Omental fat pad (tissue), 4 donors: ENCODE data around the gene RPGRIP1L. TPM values are rescaled to one million over a fixed set of nuclear protein-coding genes. Genes with fewer than 3 reads are reported as not detected.

ENCODE experiments used
- ATAC-seq: fragments of 150-250 bp; one replicate; pipeline ENCODE4 v1.9.1; 2016; ENCODE audit warnings: mild to moderate bottlenecking, moderate library complexity; ENCODE audit not compliant: low FRiP score
- DNase-seq: peaks from one replicate; pipeline ENCODE4 v3.0.0-alpha.2; 2019; ENCODE audit warnings: low spot score
- total RNA-seq, 4 donors: library from RNA; depleted of rRNA; stranded (reverse); fragments of >200 nt; gene quantifications; one replicate each; pipeline ENCODE4 v1.1.0, GENCODE V29; 2016
- TF ChIP-seq, protein P1 (sequence below), 3 donors: fragments of 450-650 bp; IDR thresholded peaks; one replicate each; pipeline ENCODE4 v1.5.1; 2016 to 2017; ENCODE audit warnings: antibody characterized with exemption in 3 of 3, mild to moderate bottlenecking in 3 of 3, moderate library complexity in 2 of 3

The RPGRIP1L gene
- total RNA-seq = 1 to 10 TPM; 3.2 to 5.0 (median 4.1) TPM

DNA sequence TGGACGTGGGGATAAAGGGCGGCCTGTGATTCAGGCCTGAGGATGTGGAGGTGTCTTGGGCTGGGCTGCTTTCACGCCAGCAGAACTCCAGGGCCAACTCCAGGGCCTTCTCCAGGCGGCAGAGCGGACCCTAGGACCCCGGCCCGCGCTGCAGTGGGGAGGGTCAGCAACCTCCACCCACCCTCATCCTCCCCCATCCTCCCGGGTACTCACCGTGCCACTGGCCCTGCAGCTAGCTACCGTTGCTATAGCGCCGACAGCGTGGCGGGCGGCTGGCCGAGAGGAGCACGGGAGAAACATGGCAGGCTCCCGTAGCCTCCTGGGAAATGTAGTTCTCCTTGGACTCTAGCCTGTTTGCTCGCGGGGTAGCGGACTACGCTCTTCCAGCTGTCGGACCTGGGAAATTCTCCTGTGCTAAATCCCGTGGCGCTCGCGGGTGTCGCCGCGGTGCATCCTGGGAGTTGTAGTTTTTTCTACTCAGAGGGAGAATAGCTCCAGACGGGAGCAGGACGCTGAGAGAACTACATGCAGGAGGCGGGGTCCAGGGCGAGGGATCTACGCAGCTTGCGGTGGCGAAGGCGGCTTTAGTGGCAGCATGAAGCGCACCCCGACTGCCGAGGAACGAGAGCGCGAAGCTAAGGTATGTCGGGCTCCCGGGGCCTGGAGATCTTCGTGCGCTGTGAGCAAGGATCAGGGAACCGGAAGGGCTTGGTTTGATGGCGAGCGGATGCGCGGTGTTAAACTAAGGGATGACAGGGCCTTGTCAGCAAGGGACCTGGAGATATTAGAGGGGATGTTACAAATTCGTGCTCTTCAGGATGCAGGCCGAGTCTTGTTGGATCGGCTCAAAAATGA is at the start of gene RPGRIP1L, which contains the start of gene FTO:
Gene RPGRIP1L (minus strand): TSS at position 270 of the 855 bp plus-strand sequence. CDS start 3,136 bp downstream, outside the sequence.
Gene FTO (plus strand): TSS at position 567 of the 855 bp plus-strand sequence.
- ATAC-seq (peak; percentile 100), DNase-seq (peak; percentile 99)
- TF ChIP-seq, protein P1, sequence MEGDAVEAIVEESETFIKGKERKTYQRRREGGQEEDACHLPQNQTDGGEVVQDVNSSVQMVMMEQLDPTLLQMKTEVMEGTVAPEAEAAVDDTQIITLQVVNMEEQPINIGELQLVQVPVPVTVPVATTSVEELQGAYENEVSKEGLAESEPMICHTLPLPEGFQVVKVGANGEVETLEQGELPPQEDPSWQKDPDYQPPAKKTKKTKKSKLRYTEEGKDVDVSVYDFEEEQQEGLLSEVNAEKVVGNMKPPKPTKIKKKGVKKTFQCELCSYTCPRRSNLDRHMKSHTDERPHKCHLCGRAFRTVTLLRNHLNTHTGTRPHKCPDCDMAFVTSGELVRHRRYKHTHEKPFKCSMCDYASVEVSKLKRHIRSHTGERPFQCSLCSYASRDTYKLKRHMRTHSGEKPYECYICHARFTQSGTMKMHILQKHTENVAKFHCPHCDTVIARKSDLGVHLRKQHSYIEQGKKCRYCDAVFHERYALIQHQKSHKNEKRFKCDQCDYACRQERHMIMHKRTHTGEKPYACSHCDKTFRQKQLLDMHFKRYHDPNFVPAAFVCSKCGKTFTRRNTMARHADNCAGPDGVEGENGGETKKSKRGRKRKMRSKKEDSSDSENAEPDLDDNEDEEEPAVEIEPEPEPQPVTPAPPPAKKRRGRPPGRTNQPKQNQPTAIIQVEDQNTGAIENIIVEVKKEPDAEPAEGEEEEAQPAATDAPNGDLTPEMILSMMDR (IDR thresholded peaks at IDR 0.05) = no peak

DNA sequence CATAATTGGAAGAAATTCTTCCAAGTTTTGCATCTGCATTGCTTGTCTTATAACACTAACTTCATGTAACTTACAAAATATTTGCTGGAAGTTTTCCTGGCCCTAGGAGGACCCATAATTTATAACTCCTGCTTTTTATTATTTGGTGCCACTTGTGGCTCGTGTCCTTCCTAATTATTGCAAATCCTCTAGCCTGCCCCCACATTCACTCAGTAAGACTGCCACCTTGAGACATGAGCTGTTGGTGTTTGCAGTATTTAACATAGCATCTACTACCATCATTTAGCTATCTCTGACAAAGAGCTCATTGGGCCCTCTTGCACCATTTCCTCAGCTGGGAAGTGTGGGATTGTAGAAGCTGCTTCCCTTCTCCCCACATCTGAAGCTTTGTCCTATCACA is 49.8 kb upstream of the RPGRIP1L start:
- TF ChIP-seq, protein P1 (IDR thresholded peaks at IDR 0.05) = no peak
- DNase-seq (no peak), ATAC-seq (no peak)

- no peak for ATAC-seq
- no peak for DNase-seq
- TF ChIP-seq, protein P1 (IDR thresholded peaks at IDR 0.05) = no peak
Measured at GRCh38 chr16:53752560-53752959, 48.9 kb upstream of the RPGRIP1L start.

DNA sequence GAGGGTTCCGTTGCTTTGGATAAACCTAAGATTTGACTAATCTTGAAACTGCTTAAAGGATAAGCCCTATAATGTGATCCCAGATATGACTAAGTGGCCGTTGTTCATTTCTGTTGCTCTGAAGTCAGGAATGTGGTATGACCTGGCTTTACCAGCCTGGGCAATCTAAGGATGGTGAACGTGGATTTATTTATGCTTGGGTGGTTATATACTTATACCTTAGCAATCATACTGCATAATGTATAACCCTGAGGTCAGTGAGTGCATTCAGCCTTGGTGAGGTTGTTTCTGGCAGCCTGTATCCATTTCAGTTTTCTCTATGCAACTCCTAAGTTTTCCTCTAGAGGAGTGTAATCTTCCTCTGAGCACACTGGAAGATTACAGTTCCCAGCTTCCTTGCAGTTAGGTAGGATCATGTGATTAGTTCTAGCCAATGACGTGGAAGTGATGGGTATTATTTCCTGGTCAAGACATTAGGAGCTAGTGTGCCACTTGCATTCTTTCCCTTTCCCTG is 42.2 kb upstream of the RPGRIP1L start:
- DNase-seq (no peak), ATAC-seq (peak; percentile 19)
- TF ChIP-seq, protein P1 (IDR thresholded peaks at IDR 0.05) = no peak

GRCh38 chr16:53745086-53745485 is 41.4 kb upstream of the RPGRIP1L start:
- TF ChIP-seq, protein P1 (IDR thresholded peaks at IDR 0.05) = no peak
- ATAC-seq = peak; percentile 93
- DNase-seq = no peak

DNA sequence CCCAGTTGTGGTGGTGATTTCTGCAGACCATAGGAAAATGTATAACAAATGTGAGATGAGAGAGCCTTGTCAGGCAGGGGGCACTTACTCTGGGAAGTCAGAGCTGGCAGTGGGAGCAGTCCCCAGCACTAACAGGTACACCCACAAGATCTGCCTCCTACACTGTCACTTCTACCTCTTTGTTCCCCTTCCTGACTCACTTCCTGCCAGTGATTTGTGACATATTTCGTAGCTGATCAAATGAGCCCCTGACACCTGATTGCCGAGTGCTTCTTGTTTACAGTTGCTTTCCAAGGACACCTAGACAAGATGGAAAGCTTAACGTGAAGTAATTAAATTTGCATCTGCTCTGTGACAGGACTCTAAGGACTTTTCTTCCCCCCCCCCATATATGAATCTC is 40.8 kb upstream of the RPGRIP1L start:
- TF ChIP-seq, protein P1 (IDR thresholded peaks at IDR 0.05) = no peak
- ATAC-seq = no peak
- DNase-seq = no peak
